NCI-H748 treated with DMSO at 0.1 percent for 48 hours (cell line): ENCODE results near the gene RC3H2.

Experiments used
- DNase-seq: peaks from one replicate; lab custom pipeline; 2025; lab: John Stamatoyannopoulos, UW

RC3H2 gene

GRCh38 chr9:122808141-122808540, 97.0 kb downstream of the RC3H2 start:
- no peak for DNase-seq

GRCh38 chr9:122807271-122807900, 97.8 kb downstream of the RC3H2 start:
- DNase-seq, result no peak

GRCh38 chr9:122806661-122807060, 98.5 kb downstream of the RC3H2 start:
- DNase-seq, result no peak

GRCh38 chr9:122800066-122801060, 104.8 kb downstream of the RC3H2 start, which contains the start of gene OR1K1:
OR1K1 (plus strand) TSS chr9:122800123; CDS start chr9:122800123, 0 bp downstream.
- no peak for DNase-seq

- DNase-seq, result no peak
Observed at GRCh38 chr9:122797316-122798063, 107.7 kb downstream of the RC3H2 start.
